GM12801 (cell line): ENCODE data around the gene TMEM259.

Experiments used
- TF ChIP-seq, protein P1 (sequence below): IDR thresholded peaks from one replicate; pipeline ENCODE4 v1.5.1; 2011; ENCODE audit warnings: control low read depth; ENCODE audit not compliant: insufficient read length; ENCODE audit errors: extremely low read depth

The TMEM259 gene

DNA sequence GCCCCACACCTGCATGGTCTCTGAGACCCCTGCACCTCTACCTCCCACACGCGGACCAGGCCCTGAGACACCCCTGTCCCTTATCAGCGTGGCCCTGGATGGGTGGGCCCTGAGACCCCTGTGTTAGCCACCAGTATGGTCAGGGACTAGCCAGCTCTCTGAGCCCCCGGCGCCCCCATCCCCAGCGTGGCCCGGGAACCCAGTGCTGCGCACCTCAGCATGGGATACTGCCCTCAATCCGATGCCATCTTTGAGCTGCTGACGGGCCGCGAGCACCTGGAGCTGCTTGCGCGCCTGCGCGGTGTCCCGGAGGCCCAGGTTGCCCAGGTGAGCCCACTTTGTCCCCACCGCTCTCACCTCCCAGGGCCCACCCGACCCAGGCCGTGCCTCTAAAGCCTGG, 41.1 kb upstream of the TMEM259 start:
- TF ChIP-seq, protein P1, sequence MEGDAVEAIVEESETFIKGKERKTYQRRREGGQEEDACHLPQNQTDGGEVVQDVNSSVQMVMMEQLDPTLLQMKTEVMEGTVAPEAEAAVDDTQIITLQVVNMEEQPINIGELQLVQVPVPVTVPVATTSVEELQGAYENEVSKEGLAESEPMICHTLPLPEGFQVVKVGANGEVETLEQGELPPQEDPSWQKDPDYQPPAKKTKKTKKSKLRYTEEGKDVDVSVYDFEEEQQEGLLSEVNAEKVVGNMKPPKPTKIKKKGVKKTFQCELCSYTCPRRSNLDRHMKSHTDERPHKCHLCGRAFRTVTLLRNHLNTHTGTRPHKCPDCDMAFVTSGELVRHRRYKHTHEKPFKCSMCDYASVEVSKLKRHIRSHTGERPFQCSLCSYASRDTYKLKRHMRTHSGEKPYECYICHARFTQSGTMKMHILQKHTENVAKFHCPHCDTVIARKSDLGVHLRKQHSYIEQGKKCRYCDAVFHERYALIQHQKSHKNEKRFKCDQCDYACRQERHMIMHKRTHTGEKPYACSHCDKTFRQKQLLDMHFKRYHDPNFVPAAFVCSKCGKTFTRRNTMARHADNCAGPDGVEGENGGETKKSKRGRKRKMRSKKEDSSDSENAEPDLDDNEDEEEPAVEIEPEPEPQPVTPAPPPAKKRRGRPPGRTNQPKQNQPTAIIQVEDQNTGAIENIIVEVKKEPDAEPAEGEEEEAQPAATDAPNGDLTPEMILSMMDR: no peak

DNA sequence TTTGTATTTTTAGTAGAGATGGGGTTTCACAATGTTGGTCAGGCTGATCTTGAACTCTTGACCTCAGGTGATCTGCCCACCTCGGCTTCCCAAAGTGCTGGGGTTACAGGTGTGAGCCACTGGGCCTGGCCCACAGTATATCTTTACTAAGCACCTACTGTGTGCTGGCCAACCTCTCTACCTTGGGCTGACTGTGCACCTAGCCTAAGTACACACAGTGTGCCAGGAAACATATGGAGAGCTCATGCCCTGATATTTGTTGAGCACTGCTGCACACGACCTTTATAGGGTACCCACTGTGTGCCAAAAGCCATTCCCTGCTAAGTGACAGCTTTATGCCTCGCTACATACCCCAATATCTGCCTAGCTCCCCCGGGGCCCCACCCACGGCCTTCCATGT, 39.8 kb upstream of the TMEM259 start:
- TF ChIP-seq, protein P1: no peak

DNA sequence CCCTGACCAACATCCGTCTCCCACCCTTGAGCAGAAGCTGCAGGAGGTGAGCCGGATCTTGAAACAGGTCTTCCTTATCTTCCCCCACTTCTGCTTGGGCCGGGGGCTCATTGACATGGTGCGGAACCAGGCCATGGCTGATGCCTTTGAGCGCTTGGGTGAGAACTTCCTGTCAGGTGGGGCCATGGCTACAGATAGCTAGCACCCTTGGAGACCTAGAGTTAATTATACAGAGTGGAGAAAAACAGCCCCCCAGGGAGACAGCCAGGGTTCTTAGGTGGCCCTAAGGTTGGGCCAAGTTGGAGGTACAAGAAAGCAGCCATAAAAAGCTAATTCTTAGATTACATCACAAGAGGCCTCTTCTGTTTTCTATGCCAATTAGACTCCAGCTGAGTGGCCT, 37.2 kb upstream of the TMEM259 start:
- TF ChIP-seq, protein P1: no peak

DNA sequence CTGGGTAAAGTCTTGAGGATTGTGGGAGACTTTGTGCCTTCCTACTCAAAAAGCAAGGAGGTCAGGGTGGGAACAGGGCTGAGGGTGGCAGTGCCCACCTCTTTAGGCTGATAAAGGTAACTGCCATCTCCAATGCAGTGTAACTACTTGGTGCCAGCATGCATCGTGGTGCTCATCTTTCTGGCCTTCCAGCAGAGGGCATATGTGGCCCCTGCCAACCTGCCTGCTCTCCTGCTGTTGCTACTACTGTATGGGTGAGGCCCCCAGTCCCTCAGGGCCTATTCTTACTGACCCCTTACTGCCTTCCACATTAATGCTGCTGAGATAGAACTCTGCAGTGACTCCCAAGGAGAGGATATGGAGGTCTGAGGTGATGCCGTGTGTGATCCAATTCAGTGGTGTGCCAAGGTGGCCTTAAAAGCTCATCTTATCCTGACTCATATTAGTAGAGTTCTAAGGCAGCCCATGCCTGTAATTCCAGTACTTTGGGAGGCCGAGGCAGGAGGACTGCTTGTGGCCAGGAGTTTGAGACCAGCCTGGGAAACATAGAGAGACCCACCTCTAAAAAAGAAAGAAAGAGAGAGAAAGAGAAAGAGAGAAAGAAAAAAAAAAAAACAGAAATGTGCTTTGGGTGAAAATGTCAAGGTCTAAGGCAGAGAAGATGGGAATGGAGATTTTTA, 36.4 kb upstream of the TMEM259 start:
- TF ChIP-seq, protein P1: no peak

DNA sequence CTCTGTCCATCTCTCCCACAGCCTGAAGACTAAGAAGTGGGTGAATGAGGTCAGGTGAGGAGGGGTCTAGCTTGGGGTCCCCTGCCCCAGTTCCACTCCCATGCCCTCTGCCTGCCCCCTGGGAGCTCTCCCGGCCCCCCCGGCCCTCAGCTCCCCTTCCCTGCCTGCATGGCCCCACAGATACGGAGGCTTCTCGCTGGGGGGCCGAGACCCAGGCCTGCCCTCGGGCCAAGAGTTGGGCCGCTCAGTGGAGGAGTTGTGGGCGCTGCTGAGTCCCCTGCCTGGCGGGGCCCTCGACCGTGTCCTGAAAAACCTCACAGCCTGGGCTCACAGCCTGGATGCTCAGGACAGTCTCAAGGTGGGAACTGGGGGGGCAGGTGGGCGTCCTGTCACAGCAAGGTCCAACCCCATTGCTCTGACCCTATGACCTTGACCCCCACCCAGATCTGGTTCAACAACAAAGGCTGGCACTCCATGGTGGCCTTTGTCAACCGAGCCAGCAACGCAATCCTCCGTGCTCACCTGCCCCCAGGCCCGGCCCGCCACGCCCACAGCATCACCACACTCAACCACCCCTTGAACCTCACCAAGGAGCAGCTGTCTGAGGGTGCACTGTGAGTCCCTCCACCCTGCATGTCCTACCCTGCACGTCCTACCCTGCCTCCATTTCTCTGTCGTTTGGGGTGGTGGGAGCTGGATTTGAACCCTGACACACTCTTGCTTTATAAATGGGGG, 35.1 kb upstream of the TMEM259 start:
- TF ChIP-seq, protein P1: no peak

DNA sequence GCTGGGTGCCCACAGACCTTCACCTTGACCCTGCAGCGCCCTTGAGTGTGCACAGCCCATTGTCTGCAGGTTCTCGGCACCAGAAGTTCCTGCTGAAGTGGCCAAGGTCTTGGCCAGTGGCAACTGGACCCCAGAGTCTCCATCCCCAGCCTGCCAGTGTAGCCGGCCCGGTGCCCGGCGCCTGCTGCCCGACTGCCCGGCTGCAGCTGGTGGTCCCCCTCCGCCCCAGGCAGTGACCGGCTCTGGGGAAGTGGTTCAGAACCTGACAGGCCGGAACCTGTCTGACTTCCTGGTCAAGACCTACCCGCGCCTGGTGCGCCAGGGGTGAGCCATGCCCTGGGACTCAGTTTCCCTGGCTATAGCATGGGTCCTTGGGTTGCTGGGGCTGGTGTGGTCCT, 34.1 kb upstream of the TMEM259 start:
- TF ChIP-seq, protein P1: no peak

DNA sequence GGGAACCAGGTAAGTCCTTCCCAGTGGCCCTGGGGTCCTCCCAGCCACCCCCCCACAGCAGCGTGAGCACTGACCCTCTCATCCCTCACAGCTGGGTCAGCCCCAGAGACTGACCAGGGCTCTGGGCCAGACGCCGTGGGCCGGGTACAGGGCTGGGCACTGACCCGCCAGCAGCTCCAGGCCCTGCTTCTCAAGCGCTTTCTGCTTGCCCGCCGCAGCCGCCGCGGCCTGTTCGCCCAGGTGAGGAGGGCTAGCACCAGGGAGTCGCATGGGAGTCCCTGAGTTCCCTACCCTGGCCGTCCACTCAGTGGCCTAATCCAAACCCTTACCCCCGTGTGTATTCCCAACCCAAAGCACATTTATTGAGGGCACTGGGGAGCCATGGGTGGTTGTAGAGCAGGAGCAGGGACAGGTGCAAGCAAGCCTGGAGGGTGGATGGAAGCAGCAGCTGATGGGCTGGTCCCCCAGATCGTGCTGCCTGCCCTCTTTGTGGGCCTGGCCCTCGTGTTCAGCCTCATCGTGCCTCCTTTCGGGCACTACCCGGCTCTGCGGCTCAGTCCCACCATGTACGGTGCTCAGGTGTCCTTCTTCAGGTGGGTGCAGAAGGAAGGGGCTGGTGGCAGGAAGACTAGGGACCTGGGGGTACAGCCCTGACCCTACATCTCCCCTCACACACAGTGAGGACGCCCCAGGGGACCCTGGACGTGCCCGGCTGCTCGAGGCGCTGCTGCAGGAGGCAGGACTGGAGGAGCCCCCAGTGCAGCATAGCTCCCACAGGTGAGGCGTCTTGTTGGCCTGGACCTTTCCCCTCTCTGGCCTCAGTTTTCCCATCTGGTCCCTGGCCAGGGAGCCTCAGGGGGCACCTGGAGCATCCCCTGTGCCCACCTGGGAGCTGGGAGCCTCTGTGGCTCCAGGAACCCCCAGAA, 33.4 kb upstream of the TMEM259 start:
- TF ChIP-seq, protein P1: no peak
